ENCODE measurements around the gene FBXL15. TPM values are rescaled to one million over a fixed set of nuclear protein-coding genes. Genes with fewer than 3 reads are reported as not detected.

FBXL15 gene
- polyA plus RNA-seq, 1 experiment = 7.5 TPM

DNA sequence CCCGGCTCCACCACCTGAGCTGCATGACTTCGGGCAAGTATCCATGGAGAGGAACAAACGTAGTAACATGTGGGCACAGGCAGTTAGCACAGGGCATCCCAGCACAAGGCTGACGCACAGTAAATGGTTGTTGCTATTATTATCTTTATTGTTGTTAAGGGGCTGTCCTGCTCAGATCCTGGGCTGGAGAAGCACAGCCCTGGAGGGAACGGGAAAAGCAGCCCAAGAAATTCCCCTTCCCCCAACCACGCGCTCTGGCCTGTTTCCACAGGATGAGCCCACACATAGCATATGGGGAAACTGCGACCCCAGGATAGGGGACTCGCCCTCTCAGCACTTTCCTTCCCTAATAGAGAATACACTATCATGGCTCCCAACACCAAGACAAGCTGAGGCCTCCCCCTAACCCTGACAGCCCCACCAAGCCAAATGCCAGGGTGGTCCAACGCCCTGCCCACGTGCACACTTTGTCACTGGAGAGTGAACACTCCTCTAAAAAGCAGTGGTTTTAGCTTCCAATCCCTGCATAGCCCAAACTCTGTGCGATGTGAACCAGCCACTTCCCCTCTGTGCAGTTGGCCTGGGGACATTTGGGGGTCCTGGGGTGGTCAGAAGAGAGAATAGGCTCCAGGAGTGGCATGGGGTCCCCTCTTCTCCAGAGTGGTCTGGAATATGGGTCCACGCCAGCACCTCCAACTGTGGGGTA is 13.1 kb upstream of the FBXL15 start:
- peaks cover 39% of the 10 kb centered on the region for H3K27me3 ChIP-seq (ENCODE audit: control insufficient read depth, insufficient read depth, low read length)
- CTCF ChIA-PET = interaction anchor here (0.9 kb wide), 1 partner anchor 14 kb away, joined by 3 read pairs; no protein-coding TSS in a partner anchor
- no peak overlapping the region for H3K4me3 ChIP-seq (ENCODE audit: low read depth, low read length)
- TF ChIP-seq, protein P1, sequence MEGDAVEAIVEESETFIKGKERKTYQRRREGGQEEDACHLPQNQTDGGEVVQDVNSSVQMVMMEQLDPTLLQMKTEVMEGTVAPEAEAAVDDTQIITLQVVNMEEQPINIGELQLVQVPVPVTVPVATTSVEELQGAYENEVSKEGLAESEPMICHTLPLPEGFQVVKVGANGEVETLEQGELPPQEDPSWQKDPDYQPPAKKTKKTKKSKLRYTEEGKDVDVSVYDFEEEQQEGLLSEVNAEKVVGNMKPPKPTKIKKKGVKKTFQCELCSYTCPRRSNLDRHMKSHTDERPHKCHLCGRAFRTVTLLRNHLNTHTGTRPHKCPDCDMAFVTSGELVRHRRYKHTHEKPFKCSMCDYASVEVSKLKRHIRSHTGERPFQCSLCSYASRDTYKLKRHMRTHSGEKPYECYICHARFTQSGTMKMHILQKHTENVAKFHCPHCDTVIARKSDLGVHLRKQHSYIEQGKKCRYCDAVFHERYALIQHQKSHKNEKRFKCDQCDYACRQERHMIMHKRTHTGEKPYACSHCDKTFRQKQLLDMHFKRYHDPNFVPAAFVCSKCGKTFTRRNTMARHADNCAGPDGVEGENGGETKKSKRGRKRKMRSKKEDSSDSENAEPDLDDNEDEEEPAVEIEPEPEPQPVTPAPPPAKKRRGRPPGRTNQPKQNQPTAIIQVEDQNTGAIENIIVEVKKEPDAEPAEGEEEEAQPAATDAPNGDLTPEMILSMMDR (IDR thresholded peaks at IDR 0.05; ENCODE audit: insufficient read depth, low read depth, low read length) = no peak
- DNase-seq (ENCODE audit: low read depth) = no peak
- peaks cover 4% of the 10 kb centered on the region; the same call in 1 of the 2 replicates for H3K36me3 ChIP-seq (ENCODE audit: control insufficient read depth, insufficient read depth, low read length)
- POLR2A ChIA-PET = no interaction called here

DNA sequence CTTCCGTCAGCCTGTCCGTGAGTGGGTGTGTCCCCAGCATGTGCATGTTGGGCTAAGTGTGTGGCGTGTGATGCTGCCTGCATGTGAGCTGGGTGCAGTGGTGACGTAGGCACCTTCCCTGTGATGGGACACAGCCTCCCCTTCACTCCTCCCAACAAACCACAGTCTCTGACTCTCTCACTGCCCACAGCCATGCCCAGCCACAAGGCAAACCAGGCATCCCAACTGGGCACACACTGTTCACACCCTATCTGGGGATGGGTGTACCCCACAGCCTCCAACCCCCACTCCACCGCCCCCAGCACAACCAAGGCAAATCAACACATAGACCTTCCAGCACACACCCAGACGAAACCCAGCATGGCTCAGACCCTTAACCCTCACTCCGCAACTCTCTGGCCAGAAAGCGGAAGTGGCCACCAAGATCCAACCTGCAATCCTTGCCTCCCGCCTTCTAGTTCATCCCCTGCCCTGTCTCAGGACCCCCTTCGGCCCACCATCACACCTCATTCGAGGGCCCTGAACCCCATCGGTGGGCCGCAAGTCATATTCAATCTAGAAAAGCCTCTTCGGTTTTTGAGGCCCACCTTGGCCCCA is 12.4 kb upstream of the FBXL15 start:
- Histone ChIP-seq H3K27me3 (ENCODE audit: control insufficient read depth, insufficient read depth, low read length) (peaks cover 44% of the 10 kb centered on the region), H3K4me3 (ENCODE audit: low read depth, low read length) (peak overlapping the region; percentile 21), H3K36me3 (ENCODE audit: control insufficient read depth, insufficient read depth, low read length) (peaks cover 2% of the 10 kb centered on the region; the same call in 1 of the 2 replicates)
- POLR2A ChIA-PET = no interaction called here
- CTCF ChIA-PET = interaction anchor here (0.9 kb wide), 1 partner anchor 14 kb away, joined by 3 read pairs; no protein-coding TSS in a partner anchor
- TF ChIP-seq, protein P1 (IDR thresholded peaks at IDR 0.05; ENCODE audit: insufficient read depth, low read depth, low read length) = no peak
- DNase-seq (ENCODE audit: low read depth) = no peak

DNA sequence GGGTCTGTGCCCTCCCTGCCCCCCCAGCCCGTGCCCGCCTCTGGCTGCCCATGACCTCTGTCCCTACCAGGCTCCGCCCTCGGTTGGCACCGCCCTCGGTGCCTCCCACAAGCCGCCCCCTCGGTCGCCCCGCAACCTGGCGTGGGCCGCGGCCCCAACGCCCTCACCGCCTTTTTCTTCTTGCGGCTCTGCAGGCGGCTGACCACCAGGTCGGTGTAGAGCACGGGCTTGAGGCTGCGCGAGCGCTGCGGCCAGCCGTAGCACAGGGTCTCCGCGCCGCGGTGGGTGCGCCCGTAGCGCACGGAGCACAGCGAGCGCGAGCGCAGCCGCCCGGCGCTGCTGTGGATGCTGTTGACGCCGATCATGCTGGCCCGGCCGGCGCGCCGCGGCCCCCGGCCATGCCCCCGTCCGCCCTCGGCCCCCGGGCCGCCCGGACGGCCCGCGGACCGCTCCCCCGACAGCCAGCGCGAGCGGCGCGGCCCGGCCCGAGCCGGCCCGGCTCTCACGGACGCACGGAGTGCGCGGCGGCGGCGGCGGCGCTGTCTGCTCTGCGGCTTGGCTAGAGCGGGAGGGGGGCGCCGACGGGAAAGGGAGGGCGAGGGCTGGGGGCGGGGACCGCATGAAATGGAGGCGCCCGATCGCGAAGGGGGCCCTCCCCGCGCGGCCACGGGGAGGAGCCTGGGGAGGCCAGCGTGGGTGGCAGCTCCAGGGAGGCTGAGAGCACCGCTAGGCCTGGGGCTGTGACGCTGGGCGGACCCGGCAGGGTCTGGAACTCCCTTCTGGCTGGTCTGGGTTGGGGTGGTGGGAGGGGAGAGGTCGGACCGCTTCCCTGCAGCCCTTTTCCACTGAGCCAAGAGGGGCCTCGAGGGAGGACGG is 11.7 kb upstream of the FBXL15 start:
- POLR2A ChIA-PET = no interaction called here
- H3K4me3 ChIP-seq (ENCODE audit: low read depth, low read length) = peak overlapping the region; percentile 21
- peaks cover 48% of the 10 kb centered on the region for H3K27me3 ChIP-seq (ENCODE audit: control insufficient read depth, insufficient read depth, low read length)
- CTCF ChIA-PET = interaction anchor here (1.2 to 5.4 kb wide), 5 partner anchors 10 to 179 kb away, joined by 3 to 38 read pairs (median 4); partner anchors contain the start of genes FBXL15 and NFKB2
- TF ChIP-seq, protein P1 (IDR thresholded peaks at IDR 0.05; ENCODE audit: insufficient read depth, low read depth, low read length) = no peak
- DNase-seq (ENCODE audit: low read depth) = no peak
- no peaks in the 10 kb centered on the region for H3K36me3 ChIP-seq (ENCODE audit: control insufficient read depth, insufficient read depth, low read length)

DNA sequence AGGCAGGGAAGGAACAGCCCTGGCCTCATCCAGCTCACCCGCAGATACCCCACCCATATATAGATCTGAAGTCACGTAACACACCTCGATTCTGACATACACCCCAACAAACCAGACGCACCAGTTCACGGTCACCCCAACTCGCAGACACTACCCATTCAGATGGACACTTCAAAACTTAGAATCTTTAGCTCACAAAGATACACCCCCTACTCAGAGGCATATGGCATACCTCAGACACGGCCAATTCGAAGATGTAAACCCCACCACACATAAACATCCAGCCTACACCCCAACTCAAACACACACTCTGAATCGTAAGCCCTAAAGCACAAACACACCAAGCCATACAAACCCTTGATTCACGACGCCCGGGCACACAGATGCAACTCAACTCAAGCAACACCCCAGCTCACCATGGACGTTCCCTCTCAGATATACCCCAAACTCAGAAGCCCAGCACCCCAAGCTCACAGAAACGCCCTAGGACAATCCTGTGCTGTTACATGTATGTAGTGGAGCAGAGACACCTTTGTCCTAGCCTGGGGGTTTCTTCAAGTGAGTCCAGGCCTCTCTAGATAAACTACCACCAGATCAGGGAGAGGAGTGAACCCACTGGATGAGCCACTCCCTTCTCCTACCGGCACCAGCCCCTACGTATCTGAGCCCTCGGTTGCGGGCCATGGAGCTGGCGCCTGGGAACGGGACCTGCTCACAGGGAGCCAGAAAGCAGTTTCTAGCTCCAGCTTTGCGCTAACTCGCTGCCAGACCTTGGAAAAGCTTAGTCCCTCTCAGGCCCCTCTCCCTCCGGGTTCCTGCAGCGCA is 10.8 kb upstream of the FBXL15 start:
- CTCF ChIA-PET = interaction anchor here (0.6 to 5.4 kb wide), 6 partner anchors 11 to 181 kb away, joined by 3 to 38 read pairs (median 4); partner anchors contain the start of genes FBXL15 and NFKB2
- DNase-seq (ENCODE audit: low read depth) = no peak
- POLR2A ChIA-PET = no interaction called here
- TF ChIP-seq, protein P1 (IDR thresholded peaks at IDR 0.05; ENCODE audit: insufficient read depth, low read depth, low read length) = no peak
- peaks cover 53% of the 10 kb centered on the region for H3K27me3 ChIP-seq (ENCODE audit: control insufficient read depth, insufficient read depth, low read length)
- peak overlapping the region; percentile 32 for H3K4me3 ChIP-seq (ENCODE audit: low read depth, low read length)
- no peaks in the 10 kb centered on the region for H3K36me3 ChIP-seq (ENCODE audit: control insufficient read depth, insufficient read depth, low read length)
